Activated T-cell treated with anti-CD3 and anti-CD28 coated beads for 1 hour (primary cell): ENCODE data around the gene TTC34.

Source experiments
- DNase-seq: peaks from one replicate; pipeline ENCODE4 v3.0.0-alpha.2; 2020; ENCODE audit warnings: low read depth

The TTC34 gene

GRCh38 chr1:2602866-2603520 is 198.5 kb downstream of the TTC34 start:
- DNase-seq, result no peak

- no peak for DNase-seq
Measured at GRCh38 chr1:2602311-2602835, 199.1 kb downstream of the TTC34 start.

DNA sequence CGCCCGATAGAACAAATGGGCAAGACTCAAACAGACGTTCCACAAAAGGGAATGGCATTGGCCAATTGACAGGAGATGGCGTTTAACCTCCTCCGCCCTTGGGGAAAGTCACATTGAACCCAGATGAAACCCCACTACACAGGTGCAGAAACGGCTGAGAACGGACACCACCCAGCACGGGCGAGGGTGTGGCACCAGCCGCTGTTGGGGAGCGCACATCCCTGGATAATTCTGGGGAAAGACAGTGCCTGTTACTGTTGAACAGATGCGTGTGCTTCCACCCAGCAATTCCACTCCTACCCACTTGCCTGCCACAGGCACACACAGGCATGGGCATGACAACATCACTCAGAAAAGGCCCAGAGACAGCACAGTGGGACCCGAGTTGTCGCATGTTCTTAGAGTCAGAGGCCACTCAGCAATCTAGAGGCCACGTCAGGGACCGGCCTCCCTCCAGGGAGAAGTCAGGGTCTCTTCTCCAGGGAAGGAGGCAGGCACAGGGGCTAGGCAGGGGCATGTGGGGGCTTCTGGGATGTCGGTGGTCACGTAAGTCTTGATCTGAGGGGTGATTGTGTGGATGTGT is 199.7 kb downstream of the TTC34 start:
- no peak for DNase-seq

DNA sequence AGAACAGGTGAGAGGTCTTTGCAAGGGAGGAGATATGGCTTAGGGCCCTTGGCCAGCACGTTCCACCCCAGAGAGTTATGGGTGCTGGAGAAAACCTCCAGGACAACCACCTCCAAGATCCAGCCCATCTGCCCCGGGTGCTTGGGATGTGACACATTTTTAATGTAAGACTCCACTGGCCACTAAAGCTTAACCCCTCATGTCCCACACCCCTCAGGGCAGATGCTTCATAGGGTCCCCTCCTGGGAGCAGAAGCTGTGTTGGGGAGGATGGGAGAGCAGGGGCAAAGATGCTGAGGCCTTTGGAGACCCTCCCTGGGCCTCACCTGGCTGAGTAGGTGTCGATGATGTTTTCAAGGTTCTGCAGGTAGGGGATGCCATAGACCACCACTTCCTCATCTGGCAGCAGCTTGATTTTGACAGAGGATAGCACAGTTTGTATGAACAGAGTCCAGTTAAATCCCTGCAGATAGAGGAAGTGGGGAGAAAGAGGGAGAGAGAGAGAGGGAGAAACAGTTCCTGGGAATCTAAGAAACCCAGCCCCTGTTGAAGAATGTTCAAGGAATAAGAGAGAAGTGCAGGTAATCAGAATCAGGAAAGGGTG is 203.1 kb downstream of the TTC34 start:
- DNase-seq, result no peak

DNA sequence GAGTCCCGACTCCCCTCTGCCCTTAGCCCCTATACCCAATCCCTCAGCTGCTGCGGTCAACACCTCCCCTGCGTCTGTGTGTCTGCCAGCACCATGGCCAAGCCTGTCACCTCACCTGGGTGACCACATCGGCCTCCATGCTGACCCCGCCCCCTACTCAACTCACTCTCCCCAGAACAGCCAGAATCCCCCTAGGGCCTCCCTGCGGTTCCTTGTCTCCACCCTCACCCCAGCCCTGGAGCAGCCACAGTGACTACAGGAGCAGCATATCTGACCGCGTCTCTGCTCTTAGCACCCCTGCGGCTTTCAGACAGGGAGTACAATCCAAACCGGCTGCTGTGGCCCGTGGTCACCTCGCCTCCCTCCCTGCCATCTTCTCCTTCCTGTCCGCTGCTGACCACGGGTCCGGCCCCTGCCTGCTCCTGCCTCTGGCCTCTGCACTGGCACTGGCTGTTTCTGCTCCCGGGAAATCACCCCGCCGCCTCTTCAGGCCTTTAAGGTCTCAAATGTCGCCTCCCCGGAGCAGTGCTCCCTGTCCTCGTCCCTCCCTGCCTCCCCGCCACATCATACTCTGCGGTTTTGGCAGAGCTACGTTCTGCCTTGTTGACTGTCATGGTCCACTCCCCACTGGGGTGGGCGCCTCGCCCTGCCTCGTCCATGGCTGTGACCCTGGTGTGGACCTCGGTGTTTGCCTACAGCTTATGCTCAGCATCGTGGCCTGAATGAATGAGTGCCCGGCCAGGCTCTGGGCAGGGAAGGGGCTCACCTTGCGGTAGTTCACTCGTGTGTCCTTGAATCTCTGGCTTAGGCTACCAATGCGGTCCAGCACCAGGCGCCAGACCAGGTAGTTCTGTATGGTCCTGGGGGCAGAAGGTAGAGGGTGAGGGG is 203.8 kb downstream of the TTC34 start:
- DNase-seq, result no peak

- no peak for DNase-seq
Measured at GRCh38 chr1:2596530-2597333, 204.8 kb downstream of the TTC34 start.

- no peak for DNase-seq
Measured at GRCh38 chr1:2595812-2596529, 205.5 kb downstream of the TTC34 start.

GRCh38 chr1:2595261-2595811 is 206.2 kb downstream of the TTC34 start:
- DNase-seq, result no peak

GRCh38 chr1:2594641-2595131 is 206.8 kb downstream of the TTC34 start:
- no peak for DNase-seq

GRCh38 chr1:2594001-2594640 is 207.4 kb downstream of the TTC34 start:
- no peak for DNase-seq

GRCh38 chr1:2593251-2593878 is 208.1 kb downstream of the TTC34 start:
- no peak for DNase-seq

GRCh38 chr1:2592672-2593071 is 208.8 kb downstream of the TTC34 start:
- DNase-seq, result no peak

GRCh38 chr1:2591581-2592261 is 209.8 kb downstream of the TTC34 start:
- DNase-seq, result no peak

DNA sequence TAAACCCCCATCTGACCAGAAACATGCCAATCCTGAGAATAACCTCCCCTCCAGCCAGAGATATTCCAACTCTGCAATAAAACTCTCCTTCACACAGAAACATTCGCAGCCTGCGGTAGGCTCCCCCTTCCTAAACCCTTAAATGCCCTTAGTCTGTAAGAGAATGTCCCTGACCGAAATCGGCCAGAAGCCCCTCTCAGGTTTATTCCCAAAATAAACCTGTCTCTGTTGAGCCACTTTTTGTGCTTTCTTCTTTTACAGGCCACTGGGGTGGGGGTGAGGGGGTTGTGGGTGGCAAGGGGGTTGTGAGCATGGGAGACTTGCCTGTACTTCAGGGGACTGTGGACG is 210.3 kb downstream of the TTC34 start:
- DNase-seq, result no peak

DNA sequence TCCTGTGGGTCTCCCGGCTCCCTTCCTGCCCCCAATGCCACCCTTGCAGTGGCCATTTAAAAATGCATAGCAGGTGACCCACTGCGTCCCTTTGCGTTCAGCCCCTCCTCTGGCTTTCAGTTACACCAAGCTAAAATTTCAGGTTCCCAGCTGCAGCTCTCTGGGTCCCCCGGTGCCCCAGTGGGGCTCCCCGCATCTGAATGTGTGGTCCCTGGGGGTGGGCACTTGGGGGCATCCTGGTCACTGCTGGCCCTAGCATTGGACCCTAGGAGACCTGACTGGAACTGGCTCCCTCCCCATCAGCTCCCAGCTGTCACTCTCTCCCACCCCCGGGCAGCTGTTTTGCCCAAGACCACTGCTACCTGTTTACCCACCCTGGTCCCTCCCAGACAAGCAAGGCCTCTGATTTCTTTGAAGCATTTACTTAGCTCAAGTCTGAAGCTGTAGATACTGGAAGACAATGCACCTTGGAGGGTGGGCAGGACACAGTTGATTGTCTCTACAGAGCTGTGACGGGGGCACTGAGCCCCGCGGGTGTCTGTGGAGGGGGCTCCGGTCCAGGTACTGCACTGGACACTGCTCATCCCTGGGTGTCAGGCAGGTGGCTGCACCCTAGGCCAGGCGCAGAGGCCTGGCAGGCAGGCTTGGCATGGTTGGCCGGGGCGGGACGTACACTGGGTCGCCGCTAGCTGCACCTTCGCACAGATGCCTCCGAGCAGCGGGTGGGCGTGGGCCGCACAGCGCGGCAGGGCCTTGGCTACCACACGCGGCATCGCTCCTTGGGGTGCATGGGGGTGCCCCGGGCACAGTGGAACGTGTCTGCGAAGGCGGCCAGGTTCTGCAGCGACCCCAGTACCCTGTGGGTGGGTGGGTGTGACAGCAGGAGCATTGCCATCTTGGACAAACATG is 211.0 kb downstream of the TTC34 start:
- no peak for DNase-seq

- no peak for DNase-seq
Measured at GRCh38 chr1:2589431-2590232, 211.9 kb downstream of the TTC34 start.
